CD4-positive, alpha-beta T cell treated with Interleukin-4 for 1 hour (primary cell): ENCODE data around the gene L3MBTL2.
A peak's percentile ranks its signal among the peaks of the same experiment; 100 is the strongest.
"Not testable (repeated sequence)": the region's sequence is repeated elsewhere in the genome, so short reads cannot be mapped to it uniquely, and the experiment has no call there.

Experiments used
- DNase-seq, 2 donors: peaks; one replicate each; pipeline ENCODE4 v3.0.0-alpha.2; 2020 to 2022

Gene L3MBTL2

GRCh38 chr22:41204992-41205900 lies at the start of gene L3MBTL2:
TSS of gene L3MBTL2 (plus strand) at chr22:41205312. CDS start at chr22:41205363, 51 bp downstream.
- peak; percentile 98 to 99 for DNase-seq

- no peak for DNase-seq
Observed at GRCh38 chr22:41157083-41157482, 48.0 kb upstream of the L3MBTL2 start.

GRCh38 chr22:41169157-41169556 lies 36.0 kb upstream of the L3MBTL2 start:
- DNase-seq, result no peak

- DNase-seq, result no peak
Observed at GRCh38 chr22:41171996-41172395, 33.1 kb upstream of the L3MBTL2 start.

GRCh38 chr22:41175546-41175945 lies 29.6 kb upstream of the L3MBTL2 start:
- DNase-seq, result no peak

GRCh38 chr22:41177040-41177621 lies 28.0 kb upstream of the L3MBTL2 start:
- DNase-seq, result no peak

- DNase-seq, result no peak
Observed at GRCh38 chr22:41177622-41178424, 27.3 kb upstream of the L3MBTL2 start.

- DNase-seq, result no peak
Observed at GRCh38 chr22:41178425-41178975, 26.6 kb upstream of the L3MBTL2 start.

GRCh38 chr22:41180362-41180761 lies 24.8 kb upstream of the L3MBTL2 start:
- not testable (repeated sequence) for DNase-seq

- no peak for DNase-seq
Observed at GRCh38 chr22:41180926-41181325, 24.2 kb upstream of the L3MBTL2 start.

- peak in 1 of 2 donors; percentile 39 for DNase-seq
Observed at GRCh38 chr22:41181349-41182241, 23.5 kb upstream of the L3MBTL2 start.

GRCh38 chr22:41184679-41185078 lies 20.4 kb upstream of the L3MBTL2 start:
- DNase-seq, result no peak

- DNase-seq, result no peak
Observed at GRCh38 chr22:41191467-41191866, 13.6 kb upstream of the L3MBTL2 start.

GRCh38 chr22:41193829-41194228 lies 11.3 kb upstream of the L3MBTL2 start:
- DNase-seq, result no peak

GRCh38 chr22:41197038-41197972 lies 7.8 kb upstream of the L3MBTL2 start:
- peak; percentile 75 to 82 for DNase-seq

- peak; percentile 30 to 51 for DNase-seq
Observed at GRCh38 chr22:41198027-41198580, 7.0 kb upstream of the L3MBTL2 start.

- DNase-seq, result no peak
Observed at GRCh38 chr22:41201141-41201540, 4.0 kb upstream of the L3MBTL2 start.

GRCh38 chr22:41203118-41203517 lies 2.0 kb upstream of the L3MBTL2 start:
- DNase-seq, result no peak

- DNase-seq, result no peak
Observed at GRCh38 chr22:41204066-41204465, 1.0 kb upstream of the L3MBTL2 start.

GRCh38 chr22:41206719-41207118 lies 1.6 kb downstream of the L3MBTL2 start:
- DNase-seq, result no peak
